Head of caudate nucleus (tissue), 42 donors: ENCODE results near the gene VPS37B.
A peak's percentile ranks its signal among the peaks of the same experiment; 100 is the strongest.
"Not testable (repeated sequence)": the region's sequence is repeated elsewhere in the genome, so short reads cannot be mapped to it uniquely, and the experiment has no call there.

Source experiments
- DNase-seq, 42 donors: peaks; one replicate each; pipeline versions ENCODE4 v3.0.0 to v3.0.0-alpha.2; 2020 to 2021; ENCODE audit warnings: mixed read lengths in 7 of 42
- intact Hi-C: fragments of 100-400 bp; cut with DNase I; formaldehyde crosslinking; loops from one replicate; pipeline ENCODE4 v1.15.0; 2022

Gene VPS37B

GRCh38 chr12:122887819-122888212 is 8.1 kb downstream of the VPS37B start:
- intact Hi-C loops = no loop called here
- DNase-seq = peak in 2 of 42 donors; percentile 5 to 21

GRCh38 chr12:122886851-122887818 is 8.8 kb downstream of the VPS37B start:
- DNase-seq = peak in 7 of 42 donors; percentile 34 to 66 (median 48)
- intact Hi-C loops = no loop called here

- intact Hi-C loops = no loop called here
- peak in 1 of 42 donors; percentile 11 for DNase-seq
Measured at GRCh38 chr12:122886161-122886560, 9.8 kb downstream of the VPS37B start.

GRCh38 chr12:122884860-122885259 is 11.1 kb downstream of the VPS37B start:
- intact Hi-C loops = no loop called here
- no peak for DNase-seq

- DNase-seq = no peak
- intact Hi-C loops = no loop called here
Measured at GRCh38 chr12:122884091-122884826, 11.7 kb downstream of the VPS37B start.

- intact Hi-C loops = no loop called here
- peak in 2 of 42 donors; percentile 32 to 67 for DNase-seq
Measured at GRCh38 chr12:122882908-122883558, 12.9 kb downstream of the VPS37B start.

- peak; percentile 66 to 92 (median 82) for DNase-seq
- intact Hi-C loops = no loop called here
Measured at GRCh38 chr12:122880668-122881067, 15.3 kb downstream of the VPS37B start.

- DNase-seq = no peak
- intact Hi-C loops = no loop called here
Measured at GRCh38 chr12:122880155-122880667, 15.7 kb downstream of the VPS37B start.

- peak in 3 of 42 donors; percentile 7 to 20 (median 14) for DNase-seq
- intact Hi-C loops = no loop called here
Measured at GRCh38 chr12:122878780-122879612, 16.9 kb downstream of the VPS37B start.

- DNase-seq = peak in 2 of 42 donors; percentile 6 to 19
- intact Hi-C loops = no loop called here
Measured at GRCh38 chr12:122876731-122877130, 19.2 kb downstream of the VPS37B start.

GRCh38 chr12:122876281-122876680 is 19.6 kb downstream of the VPS37B start:
- intact Hi-C loops = not testable (repeated sequence)
- DNase-seq = peak in 3 of 42 donors; percentile 5 to 7 (median 5)

GRCh38 chr12:122875590-122876220 is 20.2 kb downstream of the VPS37B start:
- peak in 20 of 42 donors; percentile 30 to 81 (median 66) for DNase-seq
- intact Hi-C loops = no loop called here

- intact Hi-C loops = no loop called here
- DNase-seq = peak in 7 of 42 donors; percentile 8 to 36 (median 15)
Measured at GRCh38 chr12:122874081-122874480, 21.8 kb downstream of the VPS37B start.

- intact Hi-C loops = no loop called here
- peak in 7 of 42 donors; percentile 5 to 30 (median 12) for DNase-seq
Measured at GRCh38 chr12:122873540-122873939, 22.4 kb downstream of the VPS37B start.

GRCh38 chr12:122872815-122873361 is 23.0 kb downstream of the VPS37B start:
- DNase-seq = peak in 8 of 42 donors; percentile 8 to 62 (median 14)

GRCh38 chr12:122871851-122872780 is 23.8 kb downstream of the VPS37B start:
- intact Hi-C loops = no loop called here
- peak in 19 of 42 donors; percentile 28 to 77 (median 62) for DNase-seq

More at GRCh38 chr12:122872815-122873361, 23.0 kb downstream of the VPS37B start:
- intact Hi-C loops = no loop called here
